C4-2B (cell line): ENCODE measurements around the gene ITGAE.

Experiments used
- H3K27ac ChIP-seq: fragments of 450-650 bp; 2 replicates; pipeline ENCODE4 v1.5.1; 2017
- CTCF ChIP-seq: fragments of 450-650 bp; conservative IDR thresholded peaks from 2 replicates; pipeline ENCODE4 v1.5.1; 2017; ENCODE audit warnings: mild to moderate bottlenecking
- ZFX ChIP-seq: fragments of 450-650 bp; IDR thresholded peaks from 2 replicates; pipeline ENCODE4 v1.6.1; 2017

The ITGAE gene

GRCh38 chr17:3668279-3669084 lies 132.5 kb downstream of the ITGAE start, which contains the start of the genes EMC6 and TAX1BP3:
EMC6 (plus strand) TSS chr17:3668812; CDS start chr17:3669147, 335 bp downstream.
TAX1BP3 (minus strand) TSS chr17:3668578; CDS start chr17:3668526, 52 bp downstream.
- TF ChIP-seq CTCF (no peak), ZFX (no peak; the same call in 1 of the 2 replicates)
- H3K27ac ChIP-seq = peak within 1 kb of the TSS; percentile 96

DNA sequence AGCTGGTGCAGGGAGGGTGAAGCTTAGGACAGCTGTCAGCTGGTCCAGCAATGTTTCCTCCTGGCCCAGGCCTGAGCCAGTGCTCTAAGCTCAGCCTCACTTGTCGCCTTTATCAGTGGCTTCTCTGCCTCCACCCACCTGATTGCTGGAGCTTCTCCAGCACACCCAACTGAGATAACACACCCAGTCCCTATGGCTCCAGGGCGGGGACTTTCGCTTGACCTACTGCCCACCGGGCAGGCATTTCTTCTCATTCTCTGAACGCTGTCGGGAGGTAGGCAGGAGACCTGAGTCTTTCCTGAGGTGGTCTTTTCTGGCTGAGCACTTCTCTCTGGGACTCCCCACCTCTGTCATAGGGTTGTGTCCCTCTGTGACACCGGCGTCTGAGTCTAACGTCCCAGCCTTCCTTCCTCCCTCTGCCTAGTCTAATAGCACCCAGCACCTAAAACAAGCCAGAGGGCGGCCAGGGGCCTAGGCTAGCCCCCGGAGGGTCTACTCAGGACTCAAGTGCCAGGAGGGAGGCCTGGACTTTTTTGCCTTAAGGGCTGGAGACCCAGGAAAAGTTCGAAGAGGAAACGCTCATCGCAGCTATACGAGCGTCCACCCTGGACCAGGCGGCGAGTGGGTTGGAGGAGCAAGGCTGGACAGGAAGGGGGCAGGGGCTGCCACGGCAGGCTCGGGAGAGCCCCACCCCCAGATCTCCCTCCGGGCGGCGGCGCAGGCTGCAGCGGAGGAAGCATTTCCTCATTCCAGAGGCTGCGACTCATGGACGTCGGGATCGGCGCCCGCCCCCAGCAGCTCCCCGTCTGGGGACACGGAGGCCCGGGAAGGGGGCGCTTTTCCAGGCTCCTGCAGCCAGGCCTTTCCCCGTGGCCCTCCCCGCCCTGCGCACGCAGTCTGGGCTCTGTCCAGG lies 133.4 kb downstream of the ITGAE start:
- TF ChIP-seq ZFX = peak; percentile 39; the same call in 1 of the 2 replicates
- no peak for TF ChIP-seq CTCF
- peak overlapping the region; percentile 96 for H3K27ac ChIP-seq

GRCh38 chr17:3666516-3666915 lies 134.5 kb downstream of the ITGAE start:
- TF ChIP-seq ZFX (no peak; the same call in 1 of the 2 replicates), CTCF (no peak)
- H3K27ac ChIP-seq = peak overlapping the region; percentile 96

DNA sequence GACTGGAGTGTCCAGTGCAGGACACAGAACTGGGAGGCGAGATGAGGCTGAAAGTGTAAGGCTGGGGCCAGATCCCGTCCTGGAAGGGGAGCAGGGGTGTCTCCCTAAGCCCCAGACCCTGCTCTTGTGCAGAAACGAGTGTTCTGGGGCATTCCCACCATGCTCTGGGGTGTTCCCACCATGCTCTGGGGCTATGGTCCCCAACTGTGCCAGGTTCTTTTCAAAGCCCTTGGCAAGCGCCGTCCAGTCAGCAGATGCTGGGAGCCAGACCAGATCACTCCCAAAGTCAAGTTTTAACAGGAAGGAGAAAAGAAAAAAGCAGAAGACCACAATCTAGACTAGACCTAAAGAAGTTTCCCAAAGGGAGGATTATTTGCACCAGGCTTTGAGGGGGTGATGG lies 135.2 kb downstream of the ITGAE start:
- TF ChIP-seq ZFX (no peak), CTCF (no peak)
- H3K27ac ChIP-seq = peak overlapping the region; percentile 96
